Left ventricle myocardium inferior (tissue), 1 donor: ENCODE data around the gene LAMC1. TPM values are rescaled to one million over a fixed set of nuclear protein-coding genes. Genes with fewer than 3 reads are reported as not detected.
A peak's percentile ranks its signal among the peaks of the same experiment; 100 is the strongest.
"Not testable (repeated sequence)": the region's sequence is repeated elsewhere in the genome, so short reads cannot be mapped to it uniquely, and the experiment has no call there.

Source experiments
- DNase-seq: peaks from one replicate; pipeline ENCODE4 v3.0.0-alpha.2; 2020
- H3K27ac ChIP-seq: fragments of 200-600 bp; replicated peaks from 2 replicates; pipeline ENCODE4 v1.8.0; 2021
- H3K27me3 ChIP-seq: fragments of 200-600 bp; 2 replicates; pipeline ENCODE4 v1.8.0; 2021; ENCODE audit warnings: low read depth
- H3K36me3 ChIP-seq: fragments of 200-600 bp; 2 replicates; pipeline ENCODE4 v1.8.0; 2021
- H3K4me1 ChIP-seq: fragments of 200-600 bp; 2 replicates; pipeline ENCODE4 v1.8.0; 2021
- H3K4me3 ChIP-seq: fragments of 200-600 bp; 2 replicates; pipeline ENCODE4 v1.8.0; 2021; ENCODE audit warnings: mild to moderate bottlenecking, moderate library complexity
- H3K9me3 ChIP-seq: fragments of 200-600 bp; replicated peaks from 2 replicates; pipeline ENCODE4 v1.8.0; 2021
- intact Hi-C: fragments of 100-400 bp; cut with micrococcal nuclease; formaldehyde crosslinking; loops from one replicate; pipeline ENCODE4 v1.11.0; 2022
- total RNA-seq: library from RNA; stranded (reverse); fragmentation: NEBNext Ultra II Directional; extraction: Animal tissue kit (Norgen Biotek cat#: 25700); gene quantifications from one replicate; pipeline ENCODE4 v1.2.1, GENCODE V29; 2021
- TF ChIP-seq, protein P1 (sequence below): fragments of 200-600 bp; IDR thresholded peaks from 2 replicates; pipeline ENCODE4 v1.8.0; 2021; ENCODE audit warnings: antibody characterized with exemption, mild to moderate bottlenecking, borderline replicate concordance
- donor health status: DM: no; HTN: yes; CAD: no; lungs with severe emphysema.

Gene LAMC1
- total RNA-seq, 1 donor from 2014 or later = 84.1 TPM

DNA sequence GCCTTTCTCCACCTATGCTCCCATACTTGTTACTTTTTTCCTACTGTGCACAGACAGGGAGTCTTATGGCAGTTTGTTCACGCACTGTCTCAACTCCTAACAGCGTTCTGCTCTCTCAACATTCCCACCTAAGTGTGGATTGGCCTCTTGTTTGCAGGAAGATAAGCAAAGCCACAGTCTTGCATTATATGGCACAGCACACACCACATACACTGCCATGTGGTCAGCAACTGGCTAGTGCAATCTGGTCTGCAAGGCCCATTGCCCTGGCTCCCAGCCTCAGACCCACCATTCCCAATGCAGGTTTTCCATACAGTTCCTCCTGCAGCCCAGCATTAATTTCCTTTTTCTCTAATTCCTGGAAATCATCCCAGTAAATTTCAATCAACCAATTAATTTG, 124.5 kb downstream of the LAMC1 start:
- no peak for DNase-seq
- Histone ChIP-seq H3K4me3 (no peak overlapping the region), H3K27me3 (no peaks in the 10 kb centered on the region), H3K36me3 (peaks cover 13% of the 10 kb centered on the region), H3K4me1 (peaks cover 26% of the 10 kb centered on the region), H3K27ac (peak overlapping the region; percentile 57), H3K9me3 (no peaks in the 10 kb centered on the region)
- intact Hi-C loops = no loop called here
- TF ChIP-seq, protein P1, sequence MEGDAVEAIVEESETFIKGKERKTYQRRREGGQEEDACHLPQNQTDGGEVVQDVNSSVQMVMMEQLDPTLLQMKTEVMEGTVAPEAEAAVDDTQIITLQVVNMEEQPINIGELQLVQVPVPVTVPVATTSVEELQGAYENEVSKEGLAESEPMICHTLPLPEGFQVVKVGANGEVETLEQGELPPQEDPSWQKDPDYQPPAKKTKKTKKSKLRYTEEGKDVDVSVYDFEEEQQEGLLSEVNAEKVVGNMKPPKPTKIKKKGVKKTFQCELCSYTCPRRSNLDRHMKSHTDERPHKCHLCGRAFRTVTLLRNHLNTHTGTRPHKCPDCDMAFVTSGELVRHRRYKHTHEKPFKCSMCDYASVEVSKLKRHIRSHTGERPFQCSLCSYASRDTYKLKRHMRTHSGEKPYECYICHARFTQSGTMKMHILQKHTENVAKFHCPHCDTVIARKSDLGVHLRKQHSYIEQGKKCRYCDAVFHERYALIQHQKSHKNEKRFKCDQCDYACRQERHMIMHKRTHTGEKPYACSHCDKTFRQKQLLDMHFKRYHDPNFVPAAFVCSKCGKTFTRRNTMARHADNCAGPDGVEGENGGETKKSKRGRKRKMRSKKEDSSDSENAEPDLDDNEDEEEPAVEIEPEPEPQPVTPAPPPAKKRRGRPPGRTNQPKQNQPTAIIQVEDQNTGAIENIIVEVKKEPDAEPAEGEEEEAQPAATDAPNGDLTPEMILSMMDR = no peak

DNA sequence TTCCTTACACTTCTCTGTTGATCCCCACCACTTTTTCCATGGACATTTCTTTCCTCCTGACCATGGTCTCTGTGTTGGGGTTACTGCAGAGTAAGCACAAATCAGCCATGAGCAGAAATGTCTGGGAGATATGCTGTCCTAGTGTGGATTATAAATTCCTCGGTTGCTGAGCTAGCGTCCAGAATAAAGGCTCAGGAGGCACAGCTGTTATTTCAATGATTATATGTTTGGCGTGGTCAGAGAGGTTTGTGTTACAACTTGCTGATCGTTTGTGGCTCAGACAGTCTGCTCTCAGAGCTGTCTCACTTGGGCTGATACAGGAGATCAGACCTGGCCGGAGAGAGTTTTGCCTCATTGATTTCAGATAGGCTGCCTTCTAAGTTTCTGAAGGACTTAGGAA, 125.4 kb downstream of the LAMC1 start:
- no peak for DNase-seq
- H3K4me3 ChIP-seq = no peak overlapping the region
- peak overlapping the region; percentile 57 for H3K27ac ChIP-seq
- intact Hi-C loops = no loop called here
- peaks cover 19% of the 10 kb centered on the region for H3K4me1 ChIP-seq
- no peaks in the 10 kb centered on the region for H3K27me3 ChIP-seq
- TF ChIP-seq, protein P1 = no peak
- H3K9me3 ChIP-seq = no peaks in the 10 kb centered on the region
- H3K36me3 ChIP-seq = peaks cover 5% of the 10 kb centered on the region

DNA sequence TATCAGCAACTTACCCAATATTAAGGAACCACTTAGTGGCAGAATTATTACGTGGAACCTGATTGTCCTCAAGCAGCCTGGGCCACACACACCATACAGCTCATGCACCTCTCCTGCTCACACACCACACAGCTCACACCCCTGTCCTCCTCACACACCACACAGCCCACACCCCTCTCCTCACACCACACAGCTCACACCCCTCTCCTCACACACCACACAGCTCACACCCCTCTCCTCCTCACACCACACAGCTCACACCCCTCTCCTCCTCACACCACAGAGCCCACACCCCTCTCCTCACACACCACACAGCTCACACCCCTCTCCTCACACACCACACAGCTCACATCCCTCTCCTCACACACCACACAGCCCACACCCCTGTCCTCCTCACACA, 126.1 kb downstream of the LAMC1 start:
- H3K36me3 ChIP-seq = no peaks in the 10 kb centered on the region
- peaks cover 19% of the 10 kb centered on the region for H3K4me1 ChIP-seq
- no peaks in the 10 kb centered on the region for H3K9me3 ChIP-seq
- no peaks in the 10 kb centered on the region for H3K27me3 ChIP-seq
- TF ChIP-seq, protein P1 = no peak
- no peak overlapping the region for H3K4me3 ChIP-seq
- peak overlapping the region; percentile 57 for H3K27ac ChIP-seq
- no peak for DNase-seq
- intact Hi-C loops = no loop called here

DNA sequence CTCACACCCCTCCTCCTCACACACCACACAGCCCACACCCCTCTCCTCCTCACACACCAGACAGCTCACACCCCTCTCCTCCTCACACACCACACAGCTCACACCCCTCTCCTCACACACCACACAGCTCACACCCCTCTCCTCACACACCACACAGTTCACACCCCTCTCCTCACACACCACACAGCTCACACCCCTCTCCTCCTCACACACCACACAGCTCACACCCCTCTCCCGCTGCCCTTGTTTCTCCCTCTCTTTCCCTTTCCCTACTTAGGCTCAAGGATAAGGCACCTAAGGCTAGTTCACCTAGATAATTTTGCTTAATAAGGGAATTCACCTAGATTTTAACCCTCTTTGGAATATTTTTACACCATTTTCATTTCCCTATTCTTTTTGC, 126.8 kb downstream of the LAMC1 start:
- H3K27ac ChIP-seq, intact Hi-C loops, H3K27me3 ChIP-seq, DNase-seq, H3K4me3 ChIP-seq, H3K36me3 ChIP-seq, H3K9me3 ChIP-seq: not testable (repeated sequence)
- peaks cover 19% of the 10 kb centered on the region for H3K4me1 ChIP-seq

GRCh38 chr1:183150445-183150844, 127.2 kb downstream of the LAMC1 start:
- Histone ChIP-seq H3K4me3 (no peak overlapping the region), H3K4me1 (peaks cover 19% of the 10 kb centered on the region), H3K9me3 (no peaks in the 10 kb centered on the region), H3K36me3 (no peaks in the 10 kb centered on the region), H3K27ac (no peak overlapping the region), H3K27me3 (no peaks in the 10 kb centered on the region)
- intact Hi-C loops = no loop called here
- DNase-seq = no peak
- TF ChIP-seq, protein P1 = no peak

DNA sequence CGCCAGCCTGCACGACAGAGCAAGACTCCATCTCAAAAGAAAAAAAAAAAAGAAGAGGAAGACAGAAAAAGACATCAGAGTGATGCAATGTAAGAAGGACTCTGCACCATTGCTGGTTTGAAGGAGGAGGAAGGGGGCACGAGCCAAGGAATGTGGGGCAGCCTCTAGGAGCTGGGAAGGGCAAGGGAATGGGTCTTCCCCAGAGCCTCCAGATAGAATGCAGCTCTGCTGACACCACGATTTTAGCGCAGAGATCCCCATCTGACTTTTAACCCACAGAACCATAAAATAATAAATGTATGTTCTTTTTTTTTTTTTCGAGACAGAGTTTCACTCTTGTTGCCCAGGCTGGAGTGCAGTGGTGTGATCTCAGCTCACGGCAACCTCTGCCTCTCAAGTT, 129.0 kb downstream of the LAMC1 start:
- Histone ChIP-seq H3K27me3 (no peaks in the 10 kb centered on the region), H3K9me3 (no peaks in the 10 kb centered on the region), H3K27ac (no peak overlapping the region), H3K36me3 (no peaks in the 10 kb centered on the region), H3K4me3 (no peak overlapping the region), H3K4me1 (peaks cover 19% of the 10 kb centered on the region)
- TF ChIP-seq, protein P1 = no peak
- no peak for DNase-seq
- intact Hi-C loops = no loop called here
